Keratinocyte (primary cell): ENCODE data around the gene PDE11A.

Source experiments
- EZH2 ChIP-seq: IDR thresholded peaks from one replicate; pipeline ENCODE4 v1.6.1; 2012; ENCODE audit warnings: inconsistent platforms, mild to moderate bottlenecking, low read length, moderate library complexity
- TF ChIP-seq, protein P1 (sequence below), 3 experiments: IDR thresholded peaks in 1 of 3; conservative IDR thresholded peaks in 1 of 3; optimal IDR thresholded peaks in 1 of 3; 2 replicates in 2 of 3; 3 replicates in 1 of 3; pipeline versions ENCODE3 to v1.5.1; 2011; ENCODE audit warnings: low read length in 3 of 3, mild to moderate bottlenecking in 3 of 3, moderate library complexity in 2 of 3, control low read depth in 1 of 3, inconsistent platforms in 1 of 3; ENCODE audit not compliant: insufficient read depth in 2 of 3; ENCODE audit errors: extremely low read depth in 1 of 3

DNA sequence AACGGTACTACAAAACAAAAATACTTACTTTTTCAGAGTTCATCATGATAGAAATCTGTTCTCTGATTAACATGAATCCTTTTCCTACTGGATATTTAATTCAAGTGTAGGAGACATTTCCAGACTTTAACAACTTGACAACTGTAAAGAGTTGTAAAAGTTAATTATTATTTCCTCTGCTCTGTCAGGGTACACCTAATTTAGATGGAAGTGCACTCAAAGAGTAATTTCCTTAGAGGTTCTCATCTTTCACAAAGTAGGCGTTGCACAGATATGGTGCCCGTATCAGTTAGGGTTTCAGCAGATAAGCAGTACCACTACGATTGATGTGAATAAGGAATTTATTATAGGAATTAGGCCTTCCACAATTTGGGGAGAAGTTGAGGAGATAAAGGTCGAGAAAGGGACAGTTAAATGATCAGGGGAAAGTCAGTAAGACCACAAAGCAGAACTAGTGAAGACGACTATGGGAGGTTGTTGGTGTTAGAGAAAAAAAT is 16.2 kb upstream of the PDE11A start:
- TF ChIP-seq, protein P1, sequence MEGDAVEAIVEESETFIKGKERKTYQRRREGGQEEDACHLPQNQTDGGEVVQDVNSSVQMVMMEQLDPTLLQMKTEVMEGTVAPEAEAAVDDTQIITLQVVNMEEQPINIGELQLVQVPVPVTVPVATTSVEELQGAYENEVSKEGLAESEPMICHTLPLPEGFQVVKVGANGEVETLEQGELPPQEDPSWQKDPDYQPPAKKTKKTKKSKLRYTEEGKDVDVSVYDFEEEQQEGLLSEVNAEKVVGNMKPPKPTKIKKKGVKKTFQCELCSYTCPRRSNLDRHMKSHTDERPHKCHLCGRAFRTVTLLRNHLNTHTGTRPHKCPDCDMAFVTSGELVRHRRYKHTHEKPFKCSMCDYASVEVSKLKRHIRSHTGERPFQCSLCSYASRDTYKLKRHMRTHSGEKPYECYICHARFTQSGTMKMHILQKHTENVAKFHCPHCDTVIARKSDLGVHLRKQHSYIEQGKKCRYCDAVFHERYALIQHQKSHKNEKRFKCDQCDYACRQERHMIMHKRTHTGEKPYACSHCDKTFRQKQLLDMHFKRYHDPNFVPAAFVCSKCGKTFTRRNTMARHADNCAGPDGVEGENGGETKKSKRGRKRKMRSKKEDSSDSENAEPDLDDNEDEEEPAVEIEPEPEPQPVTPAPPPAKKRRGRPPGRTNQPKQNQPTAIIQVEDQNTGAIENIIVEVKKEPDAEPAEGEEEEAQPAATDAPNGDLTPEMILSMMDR (optimal IDR thresholded peaks at IDR 0.05 in 1 of 3, IDR thresholded peaks at IDR 0.05 in 1 of 3, conservative IDR thresholded peaks at IDR 0.05 in 1 of 3; ENCODE audit: extremely low read depth in 1 of 3, insufficient read depth in 2 of 3, low read length in 3 of 3): no peak
- no peak for TF ChIP-seq EZH2
